NCI-H2081 treated with DMSO at 0.1 percent for 48 hours (cell line): ENCODE results near the gene TBC1D9B.

Source experiments
- DNase-seq: peaks from one replicate; lab custom pipeline; 2025; lab: John Stamatoyannopoulos, UW

Gene TBC1D9B

GRCh38 chr5:179907556-179908324 is at the start of gene TBC1D9B:
TSS of gene TBC1D9B (minus strand) at chr5:179907897. CDS start at chr5:179907821, 76 bp downstream.
- DNase-seq: no peak

- DNase-seq: no peak
Observed at GRCh38 chr5:179955630-179956029, 47.9 kb upstream of the TBC1D9B start.

GRCh38 chr5:179955062-179955461 is 47.4 kb upstream of the TBC1D9B start:
- no peak for DNase-seq

DNA sequence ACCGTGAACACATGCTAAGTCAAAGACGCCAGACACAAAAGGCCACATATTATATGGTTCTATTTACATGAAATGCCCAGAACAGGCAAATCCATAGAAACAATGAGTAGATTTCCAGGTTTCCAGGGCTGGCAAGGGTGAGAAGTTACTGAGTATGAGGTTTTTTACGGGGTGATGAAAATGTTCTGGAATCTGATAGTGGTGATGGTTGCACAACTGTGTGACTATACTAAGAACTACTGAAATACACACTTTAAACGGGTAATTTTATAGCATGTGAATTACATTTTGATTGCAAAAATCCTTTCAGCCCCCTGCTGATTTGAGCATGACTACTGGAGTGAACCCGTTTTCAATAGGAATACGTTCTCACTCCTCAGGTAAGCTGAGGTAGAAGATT is 46.7 kb upstream of the TBC1D9B start:
- DNase-seq: no peak

- DNase-seq: no peak
Observed at GRCh38 chr5:179953987-179954386, 46.3 kb upstream of the TBC1D9B start.

DNA sequence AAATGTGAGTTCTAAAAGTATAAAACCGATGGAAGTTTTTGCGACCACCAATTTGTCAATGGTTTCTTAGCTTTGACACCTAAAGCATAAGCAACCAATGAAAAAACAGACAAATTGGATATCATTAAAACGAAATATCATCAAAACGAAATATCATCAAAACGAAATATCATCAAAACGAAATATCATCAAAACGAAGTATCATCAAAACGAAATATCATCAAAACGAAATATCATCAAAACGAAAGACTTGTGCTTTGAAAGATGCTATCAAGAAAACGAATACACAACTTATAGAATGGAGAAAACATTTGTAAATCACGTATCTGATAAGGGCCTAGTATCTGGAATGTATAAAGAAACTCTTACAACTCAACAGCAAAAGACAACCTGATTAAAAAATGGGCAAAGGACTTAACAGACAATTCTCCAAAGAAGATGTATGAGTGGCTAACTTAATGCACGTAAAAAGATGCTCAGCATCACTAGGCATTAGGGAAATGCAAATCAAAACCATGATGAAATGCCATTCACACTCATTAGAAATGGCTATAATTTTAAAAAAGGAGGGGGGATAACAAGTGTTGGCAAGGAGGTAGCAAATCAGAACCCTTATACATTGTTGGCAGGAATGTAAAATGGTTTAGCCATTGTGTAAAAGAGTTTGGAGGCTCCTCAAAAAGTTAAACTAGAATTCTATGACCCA is 29.4 kb upstream of the TBC1D9B start:
- DNase-seq: no peak

- no peak for DNase-seq
Observed at GRCh38 chr5:179930788-179931473, 23.2 kb upstream of the TBC1D9B start.

GRCh38 chr5:179927824-179928223 is 20.1 kb upstream of the TBC1D9B start:
- DNase-seq: no peak

- DNase-seq: no peak
Observed at GRCh38 chr5:179926657-179927056, 19.0 kb upstream of the TBC1D9B start.

DNA sequence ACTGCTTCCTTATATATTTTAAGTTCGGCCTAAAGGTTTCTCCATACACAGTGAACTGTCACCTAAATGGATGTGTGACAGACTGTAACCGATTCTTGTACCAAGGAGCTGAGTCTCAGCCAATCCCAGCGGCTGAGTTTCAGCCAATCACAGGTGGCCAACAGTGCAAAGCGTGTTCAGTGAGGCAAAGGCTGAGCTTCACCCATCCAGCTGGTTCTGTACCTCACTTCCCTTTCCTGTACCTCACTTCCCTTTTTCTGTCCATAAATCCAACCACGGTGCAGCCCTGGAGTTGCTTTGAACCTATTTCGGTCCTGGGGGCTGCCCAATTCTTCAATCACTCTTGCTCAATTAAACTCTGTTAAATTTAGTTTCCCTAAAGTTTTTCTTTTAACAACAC is 15.7 kb upstream of the TBC1D9B start:
- DNase-seq: no peak

DNA sequence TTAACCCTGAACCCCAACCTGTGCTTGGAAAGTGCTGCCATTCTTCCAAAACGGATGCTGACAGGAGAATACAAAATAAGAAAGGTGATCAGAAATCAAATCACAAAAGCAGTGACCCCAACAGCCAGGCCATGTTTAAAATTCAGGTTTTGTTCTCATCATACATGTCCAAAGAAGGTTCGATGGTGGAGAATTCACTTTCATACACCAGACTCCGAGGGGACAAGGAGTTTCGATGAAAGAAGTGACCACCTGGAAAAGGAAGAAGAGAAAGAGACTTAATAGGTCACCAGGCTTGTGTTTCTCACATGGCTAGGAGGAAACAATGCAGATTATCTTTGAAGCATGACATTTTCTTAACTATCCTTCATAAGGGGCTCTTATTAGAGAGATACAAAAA is 12.5 kb upstream of the TBC1D9B start:
- DNase-seq: no peak

DNA sequence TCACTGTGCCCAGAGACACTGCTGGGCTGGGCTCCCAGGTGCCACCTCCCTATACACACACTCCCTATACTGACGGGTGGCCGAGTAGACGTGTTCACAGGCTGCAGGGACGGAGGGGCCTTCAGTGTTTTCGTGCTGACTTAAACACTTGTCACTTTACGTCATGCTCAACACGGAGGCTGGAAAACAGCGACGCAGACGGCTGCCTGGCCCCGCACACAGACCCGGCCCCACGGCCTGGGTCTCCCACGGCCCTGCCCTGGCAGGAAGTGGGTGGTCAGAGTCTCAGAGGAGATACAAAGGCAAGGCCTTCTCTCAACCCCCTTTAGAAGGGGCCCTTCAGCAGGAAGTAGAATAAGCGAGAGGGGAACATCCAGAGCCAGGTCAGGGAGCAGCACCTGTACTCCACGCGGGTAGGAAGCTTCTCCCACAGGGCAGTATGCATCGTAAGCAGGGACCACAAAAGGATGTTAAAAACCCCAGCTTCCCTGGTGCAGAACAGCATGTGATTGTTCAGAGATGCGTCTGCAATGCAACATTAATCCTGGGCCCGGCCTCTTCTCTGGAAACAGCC is 11.9 kb upstream of the TBC1D9B start:
- DNase-seq: no peak

GRCh38 chr5:179918742-179919486 is 11.2 kb upstream of the TBC1D9B start:
- DNase-seq: no peak

DNA sequence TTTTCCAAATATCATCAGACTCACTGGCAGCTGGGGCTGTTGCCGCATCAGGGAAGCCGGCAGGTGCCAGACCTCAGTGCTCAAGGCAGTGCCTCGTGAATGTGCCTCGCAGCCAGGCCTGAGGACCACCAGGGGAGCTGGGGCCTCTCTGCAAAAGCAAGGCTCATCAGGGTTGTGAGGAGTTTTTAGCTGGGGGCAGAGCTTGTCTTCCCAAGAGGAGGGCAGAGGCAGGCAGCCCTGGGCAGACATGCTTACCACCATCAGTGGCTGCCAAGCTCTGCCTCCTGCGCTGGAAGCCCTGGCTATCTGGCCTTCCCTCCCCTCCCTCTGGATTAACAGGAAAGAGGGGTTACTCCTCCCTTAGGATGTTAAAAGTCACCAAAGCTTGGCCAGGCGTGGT is 8.8 kb upstream of the TBC1D9B start:
- no peak for DNase-seq

DNA sequence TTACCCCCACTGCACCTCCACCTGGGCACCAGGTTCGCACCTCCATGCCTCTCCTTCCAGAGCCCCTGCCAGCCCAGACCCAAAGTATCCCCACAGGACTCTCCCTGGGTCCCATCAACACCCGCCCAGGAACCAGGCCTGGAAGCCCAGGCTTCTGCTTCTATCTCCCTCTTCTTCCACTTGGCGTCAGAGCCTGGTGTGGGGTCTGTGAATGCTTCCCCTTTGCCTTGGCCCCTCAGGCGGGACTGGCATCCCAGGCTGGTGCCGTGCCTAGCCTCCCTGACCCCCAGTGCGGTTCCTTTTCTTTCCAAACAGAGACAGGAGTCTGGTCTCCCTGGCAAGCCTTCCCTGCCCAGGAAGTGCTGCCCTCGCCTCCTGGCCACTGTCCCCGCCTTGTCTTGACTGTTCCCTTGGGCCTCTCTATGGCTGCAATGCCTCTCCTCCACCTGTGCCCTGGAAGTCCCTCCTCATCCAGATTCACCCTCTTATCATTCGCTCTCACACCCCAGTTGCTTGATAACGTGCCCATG is 7.8 kb upstream of the TBC1D9B start:
- DNase-seq: no peak

- DNase-seq: no peak
Observed at GRCh38 chr5:179914032-179914755, 6.5 kb upstream of the TBC1D9B start.

- no peak for DNase-seq
Observed at GRCh38 chr5:179913461-179913860, 5.8 kb upstream of the TBC1D9B start.

- no peak for DNase-seq
Observed at GRCh38 chr5:179912951-179913350, 5.3 kb upstream of the TBC1D9B start.

DNA sequence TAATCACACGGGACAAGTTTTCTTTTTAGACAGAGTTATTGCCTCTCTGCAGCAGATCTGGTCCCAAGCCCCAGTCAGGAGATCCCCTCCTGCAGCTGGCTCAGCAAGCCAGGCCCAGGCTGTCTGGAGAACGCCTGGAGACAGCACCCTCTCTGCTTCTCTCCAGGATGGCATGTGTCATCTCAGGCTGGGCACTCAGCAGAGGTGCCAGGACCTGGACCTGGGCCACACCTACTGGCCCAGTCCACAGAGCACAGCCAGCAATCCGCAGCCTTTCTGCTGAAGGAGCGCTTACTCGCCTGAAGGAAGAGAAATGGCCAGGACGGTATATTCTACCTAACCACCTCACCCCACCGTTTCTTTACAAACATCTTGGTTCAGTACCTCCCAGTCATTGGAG is 4.7 kb upstream of the TBC1D9B start:
- no peak for DNase-seq

- no peak for DNase-seq
Observed at GRCh38 chr5:179909224-179909623, 1.5 kb upstream of the TBC1D9B start.

- no peak for DNase-seq
Observed at GRCh38 chr5:179908528-179908927, 831 bp upstream of the TBC1D9B start.
